D721Med (cell line): ENCODE data around the gene RUNX3.

Source experiments
- DNase-seq: peaks from one replicate; pipeline ENCODE4 v3.0.0; 2011; ENCODE audit warnings: low spot score; ENCODE audit not compliant: insufficient read length
- FAIRE-seq: peaks from 2 replicates; lab custom pipeline; 2011; peaks lifted over from hg19 to GRCh38; lab: Jason Lieb, UNC
- TF ChIP-seq, protein P1 (sequence below): IDR thresholded peaks from 2 replicates; pipeline ENCODE4 v1.5.1; 2012; ENCODE audit warnings: mild to moderate bottlenecking, control low read depth; ENCODE audit not compliant: insufficient read depth; ENCODE audit errors: missing control alignments

Gene RUNX3

GRCh38 chr1:24957016-24957807, 27.1 kb upstream of the RUNX3 start:
- DNase-seq (no peak), FAIRE-seq (no peak)
- TF ChIP-seq, protein P1, sequence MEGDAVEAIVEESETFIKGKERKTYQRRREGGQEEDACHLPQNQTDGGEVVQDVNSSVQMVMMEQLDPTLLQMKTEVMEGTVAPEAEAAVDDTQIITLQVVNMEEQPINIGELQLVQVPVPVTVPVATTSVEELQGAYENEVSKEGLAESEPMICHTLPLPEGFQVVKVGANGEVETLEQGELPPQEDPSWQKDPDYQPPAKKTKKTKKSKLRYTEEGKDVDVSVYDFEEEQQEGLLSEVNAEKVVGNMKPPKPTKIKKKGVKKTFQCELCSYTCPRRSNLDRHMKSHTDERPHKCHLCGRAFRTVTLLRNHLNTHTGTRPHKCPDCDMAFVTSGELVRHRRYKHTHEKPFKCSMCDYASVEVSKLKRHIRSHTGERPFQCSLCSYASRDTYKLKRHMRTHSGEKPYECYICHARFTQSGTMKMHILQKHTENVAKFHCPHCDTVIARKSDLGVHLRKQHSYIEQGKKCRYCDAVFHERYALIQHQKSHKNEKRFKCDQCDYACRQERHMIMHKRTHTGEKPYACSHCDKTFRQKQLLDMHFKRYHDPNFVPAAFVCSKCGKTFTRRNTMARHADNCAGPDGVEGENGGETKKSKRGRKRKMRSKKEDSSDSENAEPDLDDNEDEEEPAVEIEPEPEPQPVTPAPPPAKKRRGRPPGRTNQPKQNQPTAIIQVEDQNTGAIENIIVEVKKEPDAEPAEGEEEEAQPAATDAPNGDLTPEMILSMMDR: no peak

- FAIRE-seq (no peak), DNase-seq (no peak)
- TF ChIP-seq, protein P1: no peak
Observed at GRCh38 chr1:24955779-24956365, 25.8 kb upstream of the RUNX3 start.

GRCh38 chr1:24955161-24955560, 25.1 kb upstream of the RUNX3 start:
- TF ChIP-seq, protein P1: no peak
- DNase-seq (no peak), FAIRE-seq (no peak)

DNA sequence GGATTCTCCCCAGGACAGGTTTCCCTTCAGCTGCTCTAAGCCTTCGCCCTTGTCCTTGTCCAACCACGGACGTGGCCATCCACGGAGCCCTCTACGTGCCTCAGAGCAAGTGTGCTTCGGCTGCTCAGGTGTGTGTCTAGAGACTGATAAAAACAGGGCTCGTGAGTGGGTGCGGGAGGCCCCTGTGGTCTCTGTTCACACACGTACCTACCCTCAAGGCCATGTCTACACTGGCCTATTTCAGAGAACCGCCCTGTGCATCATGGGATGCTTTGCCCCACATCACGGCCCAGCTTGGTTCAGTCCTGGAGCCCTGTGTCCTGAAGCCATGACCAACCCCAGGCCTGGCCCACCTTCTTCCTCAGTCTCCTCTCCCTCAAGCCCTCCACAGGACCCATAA, 24.6 kb upstream of the RUNX3 start:
- TF ChIP-seq, protein P1: no peak
- FAIRE-seq (no peak), DNase-seq (no peak)

- no peak for DNase-seq
- FAIRE-seq: no peak
- TF ChIP-seq, protein P1: no peak
Observed at GRCh38 chr1:24954022-24954421, 23.9 kb upstream of the RUNX3 start.

DNA sequence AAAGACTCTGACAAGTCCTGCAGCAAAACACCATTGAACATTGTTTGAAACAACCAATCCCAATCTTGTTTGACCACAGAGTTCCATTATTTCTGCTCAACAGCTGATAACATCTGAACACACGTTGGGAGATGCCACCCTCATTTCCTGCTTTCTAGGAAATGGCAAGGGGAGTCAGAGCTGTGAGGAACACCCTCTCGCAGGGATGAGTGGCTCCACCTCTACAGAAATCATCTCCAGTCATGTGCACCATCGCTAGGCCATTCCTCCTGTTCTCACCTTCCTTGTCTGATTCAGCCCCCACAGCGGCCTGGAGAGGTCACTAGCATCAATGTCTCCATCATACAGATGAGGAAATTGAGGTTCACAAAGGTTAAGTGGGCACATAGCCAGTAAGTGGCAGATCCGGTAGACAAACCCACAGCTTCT, 22.4 kb upstream of the RUNX3 start:
- DNase-seq (no peak), FAIRE-seq (no peak)
- TF ChIP-seq, protein P1: no peak
